ENCODE results near the gene SHPK.

- TF ChIP-seq, protein P1, sequence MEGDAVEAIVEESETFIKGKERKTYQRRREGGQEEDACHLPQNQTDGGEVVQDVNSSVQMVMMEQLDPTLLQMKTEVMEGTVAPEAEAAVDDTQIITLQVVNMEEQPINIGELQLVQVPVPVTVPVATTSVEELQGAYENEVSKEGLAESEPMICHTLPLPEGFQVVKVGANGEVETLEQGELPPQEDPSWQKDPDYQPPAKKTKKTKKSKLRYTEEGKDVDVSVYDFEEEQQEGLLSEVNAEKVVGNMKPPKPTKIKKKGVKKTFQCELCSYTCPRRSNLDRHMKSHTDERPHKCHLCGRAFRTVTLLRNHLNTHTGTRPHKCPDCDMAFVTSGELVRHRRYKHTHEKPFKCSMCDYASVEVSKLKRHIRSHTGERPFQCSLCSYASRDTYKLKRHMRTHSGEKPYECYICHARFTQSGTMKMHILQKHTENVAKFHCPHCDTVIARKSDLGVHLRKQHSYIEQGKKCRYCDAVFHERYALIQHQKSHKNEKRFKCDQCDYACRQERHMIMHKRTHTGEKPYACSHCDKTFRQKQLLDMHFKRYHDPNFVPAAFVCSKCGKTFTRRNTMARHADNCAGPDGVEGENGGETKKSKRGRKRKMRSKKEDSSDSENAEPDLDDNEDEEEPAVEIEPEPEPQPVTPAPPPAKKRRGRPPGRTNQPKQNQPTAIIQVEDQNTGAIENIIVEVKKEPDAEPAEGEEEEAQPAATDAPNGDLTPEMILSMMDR (IDR thresholded peaks at IDR 0.05) = no peak
- no peak for TF ChIP-seq POLR2A (IDR thresholded peaks at IDR 0.05)
Observed at GRCh38 chr17:3658784-3659449, 22.9 kb upstream of the SHPK start.
